Right atrium auricular region (tissue), 2 donors: ENCODE data around the gene DEK. TPM values are rescaled to one million over a fixed set of nuclear protein-coding genes. Genes with fewer than 3 reads are reported as not detected.

Experiments
- DNase-seq: peaks from one replicate; pipeline ENCODE4 v3.0.0-alpha.2; 2019; ENCODE audit warnings: low spot score
- H3K27ac ChIP-seq, 2 donors: fragments of 200-600 bp; sonication (generic); 1 replicate in 1 of 2; 2 replicates in 1 of 2; pipeline ENCODE4 v1.5.1; 2016 to 2019
- H3K27me3 ChIP-seq, 2 donors: fragments of 200-600 bp; sonication (generic); one replicate each; pipeline versions ENCODE4 v1.5.1 to v1.6.0; 2017 to 2019
- H3K36me3 ChIP-seq: fragments of 200-600 bp; sonication (generic); one replicate; pipeline ENCODE4 v1.5.1; 2016
- H3K4me1 ChIP-seq, 2 donors: fragments of 200-600 bp; sonication (generic); one replicate each; pipeline versions ENCODE4 v1.5.1 to v1.6.0; 2017 to 2019
- H3K4me3 ChIP-seq, 2 donors: fragments of 200-600 bp; sonication (generic); 1 replicate in 1 of 2; 2 replicates in 1 of 2; pipeline ENCODE4 v1.5.1; 2017 to 2019; ENCODE audit warnings: mild to moderate bottlenecking in 1 of 2, moderate library complexity in 1 of 2
- H3K9me3 ChIP-seq, 2 donors: fragments of 200-600 bp; sonication (generic); one replicate each; pipeline ENCODE4 v1.5.1; 2019
- CTCF ChIP-seq, 2 donors: fragments of 200-600 bp; sonication (generic); IDR thresholded peaks; one replicate each; pipeline ENCODE4 v1.5.1; 2019; ENCODE audit warnings: antibody characterized with exemption in 2 of 2
- total RNA-seq, 2 donors: library from RNA; depleted of rRNA; stranded (reverse); fragments of >200 nt; gene quantifications; one replicate each; pipeline ENCODE4 v1.1.0, GENCODE V29; 2016

DEK gene
- total RNA-seq, 2 donors from 2014 or later, result 94.7 to 109 TPM

GRCh38 chr6:18207949-18208348, 56.4 kb downstream of the DEK start:
- DNase-seq, result no peak
- Histone ChIP-seq H3K4me1 (no peaks in the 10 kb centered on the region), H3K27me3 (no peaks in the 10 kb centered on the region), H3K4me3 (no peak overlapping the region), H3K36me3 (peaks cover 5% of the 10 kb centered on the region), H3K27ac (peak overlapping the region in 1 of 2 donors; percentile 0), H3K9me3 (no peaks in the 10 kb centered on the region)
- TF ChIP-seq CTCF (IDR thresholded peaks at IDR 0.05), result no peak

GRCh38 chr6:18207438-18207837, 56.9 kb downstream of the DEK start:
- Histone ChIP-seq H3K9me3 (no peaks in the 10 kb centered on the region), H3K27ac (peak overlapping the region in 1 of 2 donors; percentile 0), H3K27me3 (no peaks in the 10 kb centered on the region), H3K4me1 (no peaks in the 10 kb centered on the region), H3K36me3 (peaks cover 10% of the 10 kb centered on the region), H3K4me3 (no peak overlapping the region)
- DNase-seq, result no peak
- no peak for TF ChIP-seq CTCF (IDR thresholded peaks at IDR 0.05)

- Histone ChIP-seq H3K4me3 (no peak overlapping the region), H3K9me3 (no peaks in the 10 kb centered on the region), H3K27me3 (no peaks in the 10 kb centered on the region), H3K36me3 (peaks cover 12% of the 10 kb centered on the region), H3K4me1 (no peaks in the 10 kb centered on the region), H3K27ac (no peak overlapping the region)
- DNase-seq, result no peak
- TF ChIP-seq CTCF (IDR thresholded peaks at IDR 0.05), result no peak
Measured at GRCh38 chr6:18206591-18206990, 57.7 kb downstream of the DEK start.

- no peak overlapping the region for H3K4me3 ChIP-seq
- no peak overlapping the region for H3K27ac ChIP-seq
- H3K36me3 ChIP-seq, result peaks cover 12% of the 10 kb centered on the region
- TF ChIP-seq CTCF (IDR thresholded peaks at IDR 0.05), result no peak
- no peaks in the 10 kb centered on the region for H3K9me3 ChIP-seq
- H3K27me3 ChIP-seq, result no peaks in the 10 kb centered on the region
- no peaks in the 10 kb centered on the region for H3K4me1 ChIP-seq
- no peak for DNase-seq
Measured at GRCh38 chr6:18204691-18205090, 59.6 kb downstream of the DEK start.

GRCh38 chr6:18203786-18204185, 60.5 kb downstream of the DEK start:
- no peaks in the 10 kb centered on the region for H3K4me1 ChIP-seq
- no peak overlapping the region for H3K27ac ChIP-seq
- H3K36me3 ChIP-seq, result peaks cover 12% of the 10 kb centered on the region
- no peak for TF ChIP-seq CTCF (IDR thresholded peaks at IDR 0.05)
- no peak for DNase-seq
- H3K4me3 ChIP-seq, result no peak overlapping the region
- no peaks in the 10 kb centered on the region for H3K27me3 ChIP-seq
- H3K9me3 ChIP-seq, result no peaks in the 10 kb centered on the region

- Histone ChIP-seq H3K27ac (no peak overlapping the region), H3K4me1 (no peaks in the 10 kb centered on the region), H3K36me3 (peaks cover 13% of the 10 kb centered on the region), H3K4me3 (no peak overlapping the region), H3K27me3 (no peaks in the 10 kb centered on the region), H3K9me3 (no peaks in the 10 kb centered on the region)
- no peak for TF ChIP-seq CTCF (IDR thresholded peaks at IDR 0.05)
- no peak for DNase-seq
Measured at GRCh38 chr6:18192026-18192425, 72.3 kb downstream of the DEK start.
